Ishikawa (cell line): ENCODE results near the gene PRKCD.

Experiments
- CEBPB ChIP-seq: IDR thresholded peaks from 2 replicates; pipeline ENCODE4 v1.6.1; 2012
- CREB1 ChIP-seq: IDR thresholded peaks from 2 replicates; pipeline ENCODE4 v1.6.1; 2012; ENCODE audit warnings: low read depth
- EGR1 ChIP-seq: IDR thresholded peaks from 2 replicates; pipeline ENCODE4 v1.6.1; 2012
- EP300 ChIP-seq: IDR thresholded peaks from 2 replicates; pipeline ENCODE4 v1.6.1; 2012; ENCODE audit warnings: borderline replicate concordance
- FOXM1 ChIP-seq: IDR thresholded peaks from 2 replicates; pipeline ENCODE4 v1.6.1; 2012; ENCODE audit warnings: low read depth, borderline replicate concordance
- MAX ChIP-seq: IDR thresholded peaks from 2 replicates; pipeline ENCODE4 v1.6.1; 2012
- NFIC ChIP-seq: IDR thresholded peaks from 2 replicates; pipeline ENCODE4 v1.6.1; 2012
- RAD21 ChIP-seq: IDR thresholded peaks from 2 replicates; pipeline ENCODE4 v1.6.1; 2012; ENCODE audit warnings: low read depth
- REST ChIP-seq: IDR thresholded peaks from 2 replicates; pipeline ENCODE4 v1.6.1; 2012; ENCODE audit warnings: low read depth, mild to moderate bottlenecking
- TAF1 ChIP-seq: IDR thresholded peaks from 2 replicates; pipeline ENCODE4 v1.6.1; 2012; ENCODE audit warnings: low read depth, mild to moderate bottlenecking
- TCF12 ChIP-seq: IDR thresholded peaks from 2 replicates; pipeline ENCODE4 v1.6.1; 2012; ENCODE audit warnings: low read depth
- TEAD4 ChIP-seq: IDR thresholded peaks from 2 replicates; pipeline ENCODE4 v1.6.1; 2012
- USF1 ChIP-seq: IDR thresholded peaks from 2 replicates; pipeline ENCODE4 v1.6.1; 2012
- YY1 ChIP-seq: IDR thresholded peaks from 2 replicates; pipeline ENCODE4 v1.6.1; 2012; ENCODE audit warnings: low read depth
- ZBTB7A ChIP-seq: IDR thresholded peaks from 2 replicates; pipeline ENCODE4 v1.6.1; 2012; ENCODE audit warnings: low read depth

Gene PRKCD

GRCh38 chr3:53168175-53168923 is 7.3 kb downstream of the PRKCD start:
- TF ChIP-seq USF1 (no peak), FOXM1 (no peak), EGR1 (no peak), TAF1 (no peak; the same call in 1 of the 2 replicates), EP300 (no peak), RAD21 (no peak)

- no peak for TF ChIP-seq TCF12
- no peak for TF ChIP-seq CREB1
- TF ChIP-seq NFIC = no peak
- TF ChIP-seq FOXM1 = no peak
- no peak for TF ChIP-seq EGR1
- TF ChIP-seq RAD21 = no peak
- TF ChIP-seq MAX = no peak
- no peak for TF ChIP-seq REST
- no peak for TF ChIP-seq CEBPB
- TF ChIP-seq TEAD4 = no peak
Measured at GRCh38 chr3:53169045-53169831, 8.2 kb downstream of the PRKCD start.

- no peak for TF ChIP-seq TCF12
- TF ChIP-seq REST = no peak
- TF ChIP-seq EGR1 = no peak
- no peak for TF ChIP-seq CREB1
- TF ChIP-seq NFIC = no peak
- no peak for TF ChIP-seq MAX
- TF ChIP-seq CEBPB = no peak
- no peak for TF ChIP-seq YY1
- no peak for TF ChIP-seq TAF1
- no peak for TF ChIP-seq USF1
- TF ChIP-seq EP300 = no peak
- no peak for TF ChIP-seq FOXM1
- no peak for TF ChIP-seq TEAD4
Measured at GRCh38 chr3:53169832-53170324, 8.9 kb downstream of the PRKCD start.

GRCh38 chr3:53170325-53171063 is 9.5 kb downstream of the PRKCD start:
- no peak for TF ChIP-seq EGR1
- TF ChIP-seq REST = no peak
- TF ChIP-seq TAF1 = no peak
- no peak for TF ChIP-seq ZBTB7A
- no peak for TF ChIP-seq NFIC
- TF ChIP-seq USF1 = no peak
- no peak for TF ChIP-seq CREB1
- TF ChIP-seq EP300 = no peak
- TF ChIP-seq TEAD4 = no peak
- TF ChIP-seq TCF12 = no peak
- TF ChIP-seq RAD21 = no peak
- no peak for TF ChIP-seq FOXM1
- no peak for TF ChIP-seq YY1
- no peak for TF ChIP-seq CEBPB
- TF ChIP-seq MAX = no peak
